ENCODE data around the gene SYNPO2.

The SYNPO2 gene

GRCh38 chr4:118866442-118866841 is 22.2 kb upstream of the SYNPO2 start:
- no peak for TF ChIP-seq TAF1 (IDR thresholded peaks at IDR 0.05; ENCODE audit: borderline replicate concordance, insufficient read depth, low read length)

GRCh38 chr4:118867311-118868067 is 21.2 kb upstream of the SYNPO2 start:
- TF ChIP-seq TAF1 (IDR thresholded peaks at IDR 0.05; ENCODE audit: borderline replicate concordance, insufficient read depth, low read length) (no peak), SIN3A (IDR thresholded peaks at IDR 0.05; ENCODE audit: borderline replicate concordance, insufficient read depth, low read length) (no peak), POLR2AphosphoS5 (IDR thresholded peaks at IDR 0.05; ENCODE audit: low read depth, low read length) (no peak), FOXP2 (optimal IDR thresholded peaks at IDR 0.05; ENCODE audit: borderline replicate concordance, extremely low read depth, extremely low read length, insufficient read depth) (no peak), REST (IDR thresholded peaks at IDR 0.05; ENCODE audit: insufficient read depth in 1 of 2, low read depth in 2 of 2, low read length in 2 of 2) (no peak)

GRCh38 chr4:118869808-118870342 is 18.8 kb upstream of the SYNPO2 start:
- TF ChIP-seq REST (IDR thresholded peaks at IDR 0.05; ENCODE audit: insufficient read depth in 1 of 2, low read depth in 2 of 2, low read length in 2 of 2), result no peak

GRCh38 chr4:118872181-118872580 is 16.5 kb upstream of the SYNPO2 start:
- TF ChIP-seq POLR2AphosphoS5 (IDR thresholded peaks at IDR 0.05; ENCODE audit: low read depth, low read length) (no peak), TAF1 (IDR thresholded peaks at IDR 0.05; ENCODE audit: borderline replicate concordance, insufficient read depth, low read length) (no peak), SIN3A (IDR thresholded peaks at IDR 0.05; ENCODE audit: borderline replicate concordance, insufficient read depth, low read length) (no peak), FOXP2 (optimal IDR thresholded peaks at IDR 0.05; ENCODE audit: borderline replicate concordance, extremely low read depth, extremely low read length, insufficient read depth) (no peak), REST (IDR thresholded peaks at IDR 0.05; ENCODE audit: insufficient read depth in 1 of 2, low read depth in 2 of 2, low read length in 2 of 2) (no peak)

GRCh38 chr4:118877797-118878196 is 10.9 kb upstream of the SYNPO2 start:
- TF ChIP-seq FOXP2 (optimal IDR thresholded peaks at IDR 0.05; ENCODE audit: borderline replicate concordance, extremely low read depth, extremely low read length, insufficient read depth) (no peak), POLR2AphosphoS5 (IDR thresholded peaks at IDR 0.05; ENCODE audit: low read depth, low read length) (no peak), TAF1 (IDR thresholded peaks at IDR 0.05; ENCODE audit: borderline replicate concordance, insufficient read depth, low read length) (no peak), REST (IDR thresholded peaks at IDR 0.05; ENCODE audit: insufficient read depth in 1 of 2, low read depth in 2 of 2, low read length in 2 of 2) (no peak), SIN3A (IDR thresholded peaks at IDR 0.05; ENCODE audit: borderline replicate concordance, insufficient read depth, low read length) (no peak)
